HCT116 (cell line): Measurements from ENCODE around the gene CDKL2. TPM values are rescaled to one million over a fixed set of nuclear protein-coding genes. Genes with fewer than 3 reads are reported as not detected.

Experiments
- ATAC-seq: fragments of 200-7000 bp; cut with Tn5 transposase; 2 replicates; pipeline ENCODE4 v1.9.1; 2020; ENCODE audit warnings: mild to moderate bottlenecking, moderate library complexity
- BruUV-seq: library from RNA; stranded (reverse); fragments of 400-500 nt; replicated peaks from 2 replicates; lab custom pipeline; 2021; lab: Mats Ljungman, UMichigan
- CTCF ChIA-PET: fragments of 300-600 bp; sonication (Branson Sonifier 250); formaldehyde crosslinking; loops from one replicate; lab custom pipeline; 2021; ENCODE audit warnings: antibody characterized with exemption; lab: Charles Lee
- POLR2A ChIA-PET: fragments of 300-600, 350-600 bp; sonication (Branson Sonifier 250); formaldehyde crosslinking; loops from one replicate; lab custom pipeline; 2021; ENCODE audit warnings: antibody characterized with exemption; lab: Charles Lee
- RAD21 ChIA-PET, 2 experiments: fragments of 300-600 bp; sonication (Branson Sonifier 250); formaldehyde crosslinking; loops; one replicate each; lab custom pipeline; 2023; ENCODE audit warnings: low total read pairs in 2 of 2; ENCODE audit not compliant: uncharacterized antibody in 2 of 2, unreplicated experiment in 2 of 2, low non-redundant PET in 1 of 2; lab: Charles Lee
- DNase-seq: peaks from one replicate; pipeline ENCODE4 v3.0.0-alpha.2; 2010; ENCODE audit warnings: low read depth, low spot score
- H2AFZ ChIP-seq: fragments of 200-600 bp; shearing (Covaris generic), sonication (generic); 2 replicates; pipeline ENCODE4 v1.6.1; 2017; ENCODE audit warnings: low read depth, mixed run types, mixed read lengths, antibody characterized with exemption, low read length; ENCODE audit not compliant: poor library complexity, severe bottlenecking
- H3K27ac ChIP-seq: 2 replicates; pipeline ENCODE4 v1.5.1; 2012; ENCODE audit warnings: low read depth, low read length
- H3K27me3 ChIP-seq: fragments of 200-600 bp; sonication (generic); 2 replicates; pipeline ENCODE4 v1.6.1; 2016; ENCODE audit warnings: mixed run types, low read length, mixed read lengths; ENCODE audit not compliant: insufficient read depth
- H3K36me3 ChIP-seq, 2 experiments: fragments of 200-500 bp in 1 of 2; fragments of 200-600 bp in 1 of 2; sonication (Bioruptor generic) in 1 of 2; sonication (generic) in 1 of 2; 2 replicates each; pipeline versions ENCODE4 v1.5.1 to v1.6.1; 2014 to 2016; ENCODE audit warnings: low read length in 2 of 2, inconsistent platforms in 1 of 2, mixed read lengths in 1 of 2, mixed run types in 1 of 2; ENCODE audit not compliant: insufficient read depth in 2 of 2, control insufficient read depth in 1 of 2
- H3K4me1 ChIP-seq, 2 experiments: fragments of 200-600 bp in 1 of 2; sonication (generic) in 1 of 2; 2 replicates each; pipeline versions ENCODE4 v1.5.1 to v1.6.1; 2012 to 2017; ENCODE audit warnings: low read length in 2 of 2, inconsistent platforms in 1 of 2, mild to moderate bottlenecking in 1 of 2, mixed read lengths in 1 of 2, mixed run types in 1 of 2, moderate library complexity in 1 of 2; ENCODE audit not compliant: insufficient read depth in 2 of 2, control insufficient read depth in 1 of 2
- H3K4me2 ChIP-seq: fragments of 200-600 bp; sonication (generic); 2 replicates; pipeline ENCODE4 v1.6.1; 2017; ENCODE audit warnings: mixed run types, low read length, mixed read lengths
- H3K4me3 ChIP-seq, 2 experiments: fragments of 200-600 bp in 1 of 2; sonication (generic) in 1 of 2; replicated peaks in 1 of 2; 2 replicates each; pipeline ENCODE4 v1.5.1; 2011 to 2016; ENCODE audit warnings: low read length in 2 of 2, control low read depth in 1 of 2, low read depth in 1 of 2, mild to moderate bottlenecking in 1 of 2, mixed read lengths in 1 of 2, mixed run types in 1 of 2
- H3K79me2 ChIP-seq: fragments of 200-600 bp; sonication (generic); 2 replicates; pipeline ENCODE4 v1.6.1; 2017; ENCODE audit warnings: mild to moderate bottlenecking, mixed run types, low read length, moderate library complexity, mixed read lengths; ENCODE audit not compliant: insufficient read depth
- H3K9ac ChIP-seq: fragments of 200-600 bp; sonication (generic); 2 replicates; pipeline ENCODE4 v1.6.1; 2016; ENCODE audit warnings: low read length, mixed read lengths
- H3K9me2 ChIP-seq: fragments of 200-600 bp; sonication (generic), shearing (Covaris generic); 2 replicates; pipeline ENCODE4 v1.6.1; 2017; ENCODE audit warnings: mixed run types, mild to moderate bottlenecking, moderate library complexity; ENCODE audit not compliant: insufficient read depth
- H3K9me3 ChIP-seq, 2 experiments: fragments of 200-500 bp in 1 of 2; fragments of 200-600 bp in 1 of 2; sonication (Bioruptor generic) in 1 of 2; sonication (generic) in 1 of 2; 2 replicates each; pipeline ENCODE4 v1.6.1; 2014 to 2017; ENCODE audit warnings: low read length in 2 of 2, mixed read lengths in 2 of 2, inconsistent platforms in 1 of 2, low read depth in 1 of 2, mild to moderate bottlenecking in 1 of 2, mixed run types in 1 of 2, moderate library complexity in 1 of 2; ENCODE audit not compliant: control insufficient read depth in 1 of 2, insufficient read depth in 1 of 2
- H4K20me1 ChIP-seq: fragments of 200-600 bp; sonication (generic), shearing (Covaris generic); 2 replicates; pipeline ENCODE4 v1.6.1; 2017; ENCODE audit warnings: mixed run types, mild to moderate bottlenecking, moderate library complexity; ENCODE audit not compliant: insufficient read depth
- CBX3 ChIP-seq: IDR thresholded peaks from 2 replicates; pipeline ENCODE4 v1.6.1; 2012; ENCODE audit warnings: low read depth
- CEBPB ChIP-seq: IDR thresholded peaks from 2 replicates; pipeline ENCODE4 v1.6.1; 2012; ENCODE audit warnings: low read depth
- EGR1 ChIP-seq: IDR thresholded peaks from 2 replicates; pipeline ENCODE4 v1.6.1; 2012; ENCODE audit warnings: low read depth
- ELF1 ChIP-seq: IDR thresholded peaks from 2 replicates; pipeline ENCODE4 v1.6.1; 2012; ENCODE audit warnings: low read depth, borderline replicate concordance
- EZH2phosphoT487 ChIP-seq: fragments of 200-600 bp; IDR thresholded peaks from 2 replicates; pipeline ENCODE4 v1.6.1; 2018; ENCODE audit warnings: antibody characterized with exemption, borderline replicate concordance
- FOSL1 ChIP-seq: IDR thresholded peaks from 2 replicates; pipeline ENCODE4 v1.6.1; 2012; ENCODE audit warnings: low read depth
- JUND ChIP-seq: IDR thresholded peaks from 2 replicates; pipeline ENCODE4 v1.6.1; 2012
- POLR2AphosphoS5 ChIP-seq: IDR thresholded peaks from 2 replicates; pipeline ENCODE4 v1.6.1; 2011; ENCODE audit warnings: mild to moderate bottlenecking, low read depth, low read length, moderate library complexity
- SIN3A ChIP-seq: IDR thresholded peaks from 2 replicates; pipeline ENCODE4 v1.6.1; 2012; ENCODE audit warnings: low read depth
- SP1 ChIP-seq: IDR thresholded peaks from 2 replicates; pipeline ENCODE4 v1.6.1; 2012; ENCODE audit warnings: low read depth
- SRF ChIP-seq: IDR thresholded peaks from 2 replicates; pipeline ENCODE4 v1.6.1; 2012; ENCODE audit warnings: low read depth
- TCF7L2 ChIP-seq: IDR thresholded peaks from 2 replicates; pipeline ENCODE4 v1.7.0; 2011; ENCODE audit warnings: borderline replicate concordance, inconsistent platforms; ENCODE audit not compliant: insufficient read depth, insufficient read length; ENCODE audit errors: extremely low read depth
- YY1 ChIP-seq: IDR thresholded peaks from 2 replicates; pipeline ENCODE4 v1.6.1; 2011; ENCODE audit warnings: low read length, low read depth, moderate library complexity, mild to moderate bottlenecking; ENCODE audit not compliant: insufficient replicate concordance; ENCODE audit errors: extremely low read depth
- ZNF274 ChIP-seq: fragments of 200-500 bp; sonication (Bioruptor generic); IDR thresholded peaks from 2 replicates; pipeline ENCODE4 v1.6.1; 2014; ENCODE audit warnings: mild to moderate bottlenecking, low read depth, low read length, inconsistent platforms
- intact Hi-C: fragments of 100-400 bp; cut with micrococcal nuclease; formaldehyde crosslinking; loops from 2 replicates; pipeline ENCODE4 v1.10.0; 2022
- total RNA-seq: library from RNA; stranded (reverse); gene quantifications from one replicate; pipeline ENCODE4 v1.2.1, GENCODE V29; 2021; ENCODE audit not compliant: unreplicated experiment
- TF ChIP-seq, protein P1 (sequence below): IDR thresholded peaks from 2 replicates; pipeline ENCODE4 v1.6.1; 2012

The CDKL2 gene
- total RNA-seq, 1 experiment from 2014 or later = 1.2 TPM

DNA sequence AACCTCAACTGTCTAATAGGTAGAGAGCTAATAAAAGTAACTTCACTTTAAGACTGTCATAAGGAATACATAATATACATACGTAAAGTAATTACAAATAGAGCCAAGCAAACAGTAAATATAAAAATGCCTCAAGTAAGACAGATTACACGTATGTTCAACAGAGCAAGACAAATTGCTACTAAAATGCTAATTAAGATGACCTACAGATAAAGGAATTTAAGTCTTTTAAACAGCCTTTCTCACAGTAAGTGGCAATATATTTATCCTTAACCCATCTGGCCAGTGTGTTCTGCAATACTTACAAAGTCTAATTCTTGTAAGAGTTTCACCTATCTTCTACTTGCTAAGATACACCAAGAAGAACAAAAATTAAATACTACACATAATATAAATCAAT is 30.2 kb upstream of the CDKL2 start:
- Histone ChIP-seq H4K20me1 (peaks cover 11% of the 10 kb centered on the region; the same call in 1 of the 2 replicates), H3K9me2 (no peaks in the 10 kb centered on the region), H3K4me2 (no peak overlapping the region), H3K9ac (no peak overlapping the region), H3K27me3 (no peaks in the 10 kb centered on the region), H3K9me3 (no peaks in the 10 kb centered on the region), H3K4me3 (no peak overlapping the region), H3K36me3 (peaks cover 20 to 24% of the 10 kb centered on the region in 2 experiments; a peak in 3 of 4 replicates), H3K27ac (no peak overlapping the region), H3K4me1 (peaks cover 0 to 5% of the 10 kb centered on the region in 2 experiments; a peak in 1 of 4 replicates), H2AFZ (no peak overlapping the region), H3K79me2 (peaks cover 92% of the 10 kb centered on the region)
- no peak for ATAC-seq
- intact Hi-C loops = no loop called here
- no peak for TF ChIP-seq ZNF274
- no peak for TF ChIP-seq TCF7L2
- TF ChIP-seq JUND = no peak
- TF ChIP-seq CEBPB = no peak
- TF ChIP-seq POLR2AphosphoS5 = no peak
- ChIA-PET RAD21 (no interaction called here), CTCF (no interaction called here), POLR2A (no interaction called here)
- no peak for DNase-seq
- BruUV-seq = no TSS peak

DNA sequence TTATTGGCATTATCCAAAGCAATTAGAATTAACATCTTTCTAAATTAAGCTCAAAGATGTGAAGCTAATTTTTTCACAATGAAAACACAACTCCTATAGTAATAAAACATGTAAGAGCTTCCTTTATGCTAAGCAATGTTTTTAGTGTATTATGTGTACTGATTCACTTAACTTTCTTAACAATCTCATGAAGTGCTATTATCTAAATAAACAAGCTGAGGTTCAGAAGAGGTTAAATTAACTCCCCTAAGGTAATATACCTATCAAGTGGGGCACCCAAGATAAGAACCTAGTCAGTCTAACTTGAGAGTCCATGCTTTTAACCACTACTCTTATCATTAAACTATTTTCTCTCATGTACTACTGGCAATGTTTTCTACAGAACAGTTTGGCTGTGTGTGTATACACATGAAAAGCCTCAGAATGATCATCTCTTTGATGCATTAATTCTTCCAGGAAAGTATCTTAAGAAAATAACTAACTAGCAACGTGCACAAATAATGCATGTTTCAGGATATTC is 29.2 kb upstream of the CDKL2 start:
- TF ChIP-seq ELF1 = no peak
- TF ChIP-seq, protein P1, sequence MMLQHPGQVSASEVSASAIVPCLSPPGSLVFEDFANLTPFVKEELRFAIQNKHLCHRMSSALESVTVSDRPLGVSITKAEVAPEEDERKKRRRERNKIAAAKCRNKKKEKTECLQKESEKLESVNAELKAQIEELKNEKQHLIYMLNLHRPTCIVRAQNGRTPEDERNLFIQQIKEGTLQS = no peak
- no peak for TF ChIP-seq CBX3
- no peak for TF ChIP-seq FOSL1
- no peak for TF ChIP-seq JUND
- TF ChIP-seq SRF = no peak
- TF ChIP-seq EGR1 = no peak
- TF ChIP-seq SP1 = no peak
- no peak for TF ChIP-seq TCF7L2
- TF ChIP-seq EZH2phosphoT487 = no peak
- no peak for TF ChIP-seq POLR2AphosphoS5
- TF ChIP-seq YY1 = no peak
- no peak for TF ChIP-seq ZNF274
- TF ChIP-seq SIN3A = no peak
- Histone ChIP-seq H3K4me3 (no peak overlapping the region), H3K4me2 (no peak overlapping the region), H4K20me1 (peaks cover 11% of the 10 kb centered on the region; the same call in 1 of the 2 replicates), H3K9me2 (no peaks in the 10 kb centered on the region), H2AFZ (no peak overlapping the region), H3K79me2 (peaks cover 88% of the 10 kb centered on the region), H3K9me3 (no peaks in the 10 kb centered on the region), H3K27ac (no peak overlapping the region), H3K27me3 (no peaks in the 10 kb centered on the region), H3K36me3 (peaks cover 20 to 30% of the 10 kb centered on the region in 2 experiments; a peak in 3 of 4 replicates), H3K4me1 (peaks cover 0 to 5% of the 10 kb centered on the region in 2 experiments; a peak in 1 of 4 replicates), H3K9ac (no peak overlapping the region)
- intact Hi-C loops = loop anchor here (10.0 kb wide), 1 partner anchor 185 kb away; no protein-coding TSS in a partner anchor
- no peak for ATAC-seq
- ChIA-PET POLR2A (no interaction called here), RAD21 (no interaction called here), CTCF (interaction anchor here (1.0 kb wide), 1 partner anchor 65 kb away, joined by 3 read pairs; the partner anchor contains the start of gene USO1)
- no peak for DNase-seq
- BruUV-seq = no TSS peak
